HG03565 (cell line): ENCODE measurements around the gene GDPD1.
"Not testable (repeated sequence)": the region's sequence is repeated elsewhere in the genome, so short reads cannot be mapped to it uniquely, and the experiment has no call there.

Experiments used
- ATAC-seq: cut with Tn5 transposase; IDR thresholded peaks from one replicate; pipeline ENCODE4 v1.9.1; 2021; ENCODE audit warnings: mild to moderate bottlenecking, moderate library complexity; ENCODE audit not compliant: unreplicated experiment

The GDPD1 gene

DNA sequence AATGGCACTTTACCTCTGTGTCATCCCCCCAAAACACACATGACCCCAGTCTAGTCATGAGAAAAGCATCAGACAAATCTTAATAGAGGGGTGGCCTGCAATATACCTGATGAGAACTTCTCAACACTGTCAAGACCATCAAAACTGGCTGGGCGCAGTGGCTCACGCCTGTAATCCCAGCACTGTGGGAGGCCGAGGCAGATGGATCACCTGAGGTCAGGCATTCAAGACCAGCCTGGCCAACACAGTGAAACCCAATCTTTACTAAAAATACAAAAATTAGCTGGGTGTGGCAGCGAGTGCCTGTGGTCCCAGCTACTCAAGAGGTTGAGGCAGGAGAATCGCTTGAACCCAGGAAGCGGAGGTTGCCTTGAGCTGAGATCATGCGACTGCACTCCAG is 91.2 kb downstream of the GDPD1 start:
- ATAC-seq: not testable (repeated sequence)

DNA sequence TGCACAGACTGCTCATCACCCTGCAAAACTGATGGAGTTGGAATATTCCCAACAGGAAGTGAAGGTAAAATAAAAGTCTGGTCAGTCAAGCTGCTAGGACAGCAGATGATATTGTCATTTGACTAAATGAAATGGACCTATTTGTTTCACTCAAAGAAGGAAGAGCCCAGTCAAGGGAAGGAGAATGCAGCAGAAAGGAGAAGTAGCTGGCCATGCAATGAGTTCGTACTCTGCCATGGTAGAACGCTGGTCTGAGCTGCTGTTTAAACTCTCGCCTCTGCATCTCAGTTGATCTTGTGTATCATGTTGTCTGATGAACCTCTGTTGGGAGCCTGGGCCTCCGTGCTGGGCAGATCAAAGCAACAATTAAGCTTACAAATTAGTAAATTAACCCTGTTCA is 95.6 kb downstream of the GDPD1 start:
- ATAC-seq: no peak
